HepG2 (cell line): ENCODE measurements around the gene UBR3. TPM values are rescaled to one million over a fixed set of nuclear protein-coding genes. Genes with fewer than 3 reads are reported as not detected.

Experiments
- ATAC-seq: fragments of 200-7000 bp; cut with Tn5 transposase; 3 replicates; pipeline ENCODE4 v1.9.1; 2020; ENCODE audit warnings: mild to moderate bottlenecking, moderate library complexity
- BruUV-seq: library from RNA; stranded (reverse); fragments of 400-500 nt; replicated peaks from 2 replicates; lab custom pipeline; 2021; lab: Mats Ljungman, UMichigan
- CTCF ChIA-PET: fragments of 300-600 bp; formaldehyde crosslinking; extraction: SDS; loops from one replicate; lab custom pipeline; 2021; ENCODE audit warnings: low total read pairs, inconsistent platforms, low intra/inter-chr PET ratio; lab: Yijun Ruan, JAX
- POLR2A ChIA-PET: fragments of 350-600 bp; sonication (Branson Sonifier 250); formaldehyde crosslinking; loops from one replicate; lab custom pipeline; 2020; ENCODE audit warnings: antibody characterized with exemption, inconsistent platforms; lab: Yijun Ruan, JAX
- DNase-seq: peaks from one replicate; pipeline ENCODE4 v3.0.0-alpha.2; 2015; ENCODE audit warnings: low spot score
- FAIRE-seq: peaks from 3 replicates; lab custom pipeline; 2011; peaks lifted over from hg19 to GRCh38; lab: Jason Lieb, UNC
- H2AFZ ChIP-seq: one replicate; pipeline ENCODE4 v1.6.1; 2011; ENCODE audit warnings: low read length, inconsistent platforms
- H3K27ac ChIP-seq: fragments of 300-600 bp; 3 replicates; pipeline ENCODE4 v1.8.0; 2011; ENCODE audit warnings: mixed run types, mild to moderate bottlenecking, mixed read lengths, low read length, inconsistent platforms; ENCODE audit not compliant: insufficient read depth; ENCODE audit errors: extremely low read length
- H3K27me3 ChIP-seq, 2 experiments: fragments of 200-600 bp in 1 of 2; 2 replicates in 1 of 2; 3 replicates in 1 of 2; pipeline versions ENCODE4 v1.6.0 to v1.8.0; 2011; ENCODE audit warnings: low read length in 2 of 2, mild to moderate bottlenecking in 2 of 2, moderate library complexity in 2 of 2, inconsistent platforms in 1 of 2; ENCODE audit not compliant: insufficient read depth in 2 of 2, control insufficient read depth in 1 of 2
- H3K36me3 ChIP-seq, 2 experiments: fragments of 200-600 bp in 1 of 2; replicated peaks in 1 of 2; 2 replicates in 1 of 2; 3 replicates in 1 of 2; pipeline versions ENCODE4 v1.5.1 to v1.8.0; 2011; ENCODE audit warnings: low read length in 2 of 2, inconsistent platforms in 1 of 2; ENCODE audit not compliant: insufficient read depth in 2 of 2, control insufficient read depth in 1 of 2
- H3K4me1 ChIP-seq: 2 replicates; pipeline ENCODE4 v1.5.1; 2012; ENCODE audit warnings: low read length, inconsistent platforms; ENCODE audit not compliant: insufficient read depth
- H3K4me2 ChIP-seq: 2 replicates; pipeline ENCODE4 v1.6.0; 2011; ENCODE audit warnings: low read depth, low read length, inconsistent platforms
- H3K4me3 ChIP-seq, 3 experiments: fragments of 200-600 bp in 1 of 3; sonication (generic), shearing (Covaris generic) in 1 of 3; replicated peaks in 1 of 3; 2 replicates each; pipeline ENCODE4 v1.5.1; 2011 to 2016; ENCODE audit warnings: low read length in 3 of 3, inconsistent platforms in 2 of 3, low read depth in 2 of 3, mild to moderate bottlenecking in 2 of 3, control low read depth in 1 of 3, mixed read lengths in 1 of 3; ENCODE audit not compliant: insufficient read depth in 1 of 3
- H3K79me2 ChIP-seq: one replicate; pipeline ENCODE4 v1.6.1; 2011; ENCODE audit warnings: low read length, inconsistent platforms; ENCODE audit not compliant: insufficient read depth
- H3K9ac ChIP-seq: 2 replicates; pipeline ENCODE4 v1.6.0; 2011; ENCODE audit warnings: mild to moderate bottlenecking, low read depth, low read length, inconsistent platforms; ENCODE audit not compliant: insufficient read depth
- H3K9me3 ChIP-seq: 2 replicates; pipeline ENCODE4 v1.5.1; 2012; ENCODE audit warnings: mild to moderate bottlenecking, low read length
- H4K20me1 ChIP-seq: 2 replicates; pipeline ENCODE4 v1.6.0; 2011; ENCODE audit warnings: inconsistent platforms, mild to moderate bottlenecking, low read length, moderate library complexity; ENCODE audit not compliant: insufficient read depth
- ARID4A ChIP-seq: sonication (generic); formaldehyde crosslinking; IDR thresholded peaks from 2 replicates; pipeline ENCODE4 v1.5.0; 2020; ENCODE audit warnings: mild to moderate bottlenecking, missing genetic modification reagents, borderline replicate concordance
- CERS6 ChIP-seq: sonication (generic); formaldehyde crosslinking; IDR thresholded peaks from 2 replicates; pipeline ENCODE4 v1.5.0; 2020; ENCODE audit warnings: missing genetic modification reagents
- CREM ChIP-seq, 2 experiments: sonication (generic) in 1 of 2; formaldehyde crosslinking in 1 of 2; IDR thresholded peaks; 2 replicates each; pipeline versions ENCODE4 v1.4.0 to v1.6.1; 2016 to 2020; ENCODE audit warnings: antibody characterized with exemption in 1 of 2, mild to moderate bottlenecking in 1 of 2, missing genetic modification reagents in 1 of 2
- FOXA1 ChIP-seq, 2 experiments: fragments of 450-650 bp in 1 of 2; sonication (generic) in 1 of 2; formaldehyde crosslinking in 1 of 2; IDR thresholded peaks; 2 replicates each; pipeline versions ENCODE4 v1.4.0 to v1.6.1; 2016 to 2020; ENCODE audit warnings: missing genetic modification reagents in 1 of 2
- HIC2 ChIP-seq: sonication (generic); formaldehyde crosslinking; IDR thresholded peaks from 2 replicates; pipeline ENCODE4 v1.9.0; 2022; ENCODE audit warnings: low read depth, missing genetic modification reagents
- SMAD3 ChIP-seq: sonication (generic); formaldehyde crosslinking; IDR thresholded peaks from 2 replicates; pipeline ENCODE4 v1.4.0; 2020; ENCODE audit warnings: missing genetic modification reagents
- SMAD9 ChIP-seq: sonication (generic); formaldehyde crosslinking; IDR thresholded peaks from 2 replicates; pipeline ENCODE4 v1.5.1; 2020; ENCODE audit warnings: mild to moderate bottlenecking, missing genetic modification reagents
- TCF12 ChIP-seq, 2 experiments: fragments of 450-650 bp in 1 of 2; sonication (generic) in 1 of 2; formaldehyde crosslinking in 1 of 2; IDR thresholded peaks; 2 replicates each; pipeline versions ENCODE4 v1.6.1 to v1.8.0; 2017 to 2022; ENCODE audit warnings: antibody characterized with exemption in 1 of 2, mild to moderate bottlenecking in 1 of 2, missing genetic modification reagents in 1 of 2, moderate library complexity in 1 of 2
- TMF1 ChIP-seq: sonication (generic); formaldehyde crosslinking; IDR thresholded peaks from 2 replicates; pipeline ENCODE4 v1.8.1; 2022; ENCODE audit warnings: low read depth, missing genetic modification reagents
- ZFP41 ChIP-seq: sonication (generic); formaldehyde crosslinking; IDR thresholded peaks from 2 replicates; pipeline ENCODE4 v1.4.0; 2020; ENCODE audit warnings: mild to moderate bottlenecking, missing genetic modification reagents, borderline replicate concordance
- ZNF224 ChIP-seq: sonication (generic); formaldehyde crosslinking; IDR thresholded peaks from 2 replicates; pipeline ENCODE4 v1.5.0; 2020; ENCODE audit warnings: mild to moderate bottlenecking, missing genetic modification reagents
- ZNF296 ChIP-seq: sonication (generic); formaldehyde crosslinking; conservative IDR thresholded peaks from 2 replicates; pipeline ENCODE4 v1.5.0; 2020; ENCODE audit warnings: mild to moderate bottlenecking, missing genetic modification reagents
- ZNF44 ChIP-seq: sonication (generic); formaldehyde crosslinking; IDR thresholded peaks from 2 replicates; pipeline ENCODE4 v1.5.1; 2020; ENCODE audit warnings: mild to moderate bottlenecking, missing genetic modification reagents
- ZXDC ChIP-seq: sonication (generic); formaldehyde crosslinking; IDR thresholded peaks from 2 replicates; pipeline ENCODE4 v1.5.0; 2020; ENCODE audit warnings: mild to moderate bottlenecking, missing genetic modification reagents
- WGBS: methylation state at CpG from one replicate; pipeline ENCODE4 v1.1.6; 2017; ENCODE audit warnings: low lambda C conversion rate; 5-methylcytosine and 5-hydroxymethylcytosine counted together
- in situ Hi-C: cut with HindIII; loops from 2 replicates; pipeline ENCODE4 v1.10.0; 2017; ENCODE audit warnings: low pct_unique_long_range_greater_than_20kb; ENCODE audit not compliant: extremely low pct_ligation_motif_present
- intact Hi-C: fragments of 100-400 bp; cut with micrococcal nuclease; formaldehyde crosslinking; loops from one replicate; pipeline ENCODE4 v1.10.0; 2022; ENCODE audit not compliant: unreplicated experiment
- polyA plus RNA-seq, 8 experiments: library from polyadenylated mRNA; depleted of rRNA in 3 of 8; stranded (reverse) in 7 of 8; unstranded in 1 of 8; fragments of >200 nt; fragmentation: Illumina TruSeq in 4 of 8; extraction: Trizol in 4 of 8; gene quantifications; 2 replicates each; pipeline versions ENCODE4 v1.2.1 to v1.2.3, GENCODE V29; 2011 to 2016; ENCODE audit warnings: low read depth in 4 of 8, missing spikeins in 1 of 8, mixed read lengths in 1 of 8; ENCODE audit not compliant: insufficient read depth in 1 of 8
- total RNA-seq, 5 experiments: library from RNA; depleted of rRNA; stranded (reverse); fragments of >200 nt; fragmentation: Illumina TruSeq; extraction: Trizol; gene quantifications; 2 replicates each; pipeline ENCODE4 v1.2.3, GENCODE V29; 2016; ENCODE audit warnings: low read depth in 1 of 5

Gene UBR3
- total and polyA plus RNA-seq, 2 of the 13 experiments (the other 11 are each of a cell fraction or from before 2014, with no cell fraction given): 15.1 to 28.0 TPM

- POLR2A ChIA-PET: no interaction called here
- no peak for FAIRE-seq
- intact Hi-C loops (no loop called here), in situ Hi-C loops (no loop called here)
- no TSS peak for BruUV-seq
- Histone ChIP-seq H3K27ac (no peak overlapping the region), H3K4me1 (0 out of 2 replicates have a peak, but pooled peaks cover 5% of the 10 kb centered on the region), H3K4me3 (no peak overlapping the region), H2AFZ (no peak overlapping the region), H4K20me1 (no peaks in the 10 kb centered on the region), H3K79me2 (no peaks in the 10 kb centered on the region), H3K9me3 (no peaks in the 10 kb centered on the region), H3K27me3 (no peaks in the 10 kb centered on the region), H3K4me2 (no peak overlapping the region), H3K9ac (no peak overlapping the region), H3K36me3 (no peaks in the 10 kb centered on the region)
- 95% methylated on average over 2 of the region's 2 CpGs for WGBS
- TF ChIP-seq ZNF44 (CRISPR knock-in tag) (no peak), ZNF296 (no peak), ZXDC (CRISPR knock-in tag) (no peak), TMF1 (no peak), ZNF224 (CRISPR knock-in tag) (no peak), ZFP41 (CRISPR knock-in tag) (no peak), ARID4A (CRISPR knock-in tag) (no peak), TCF12 (IDR thresholded peaks at IDR 0.05) (no peak), TCF12 (CRISPR knock-in tag; IDR thresholded peaks at IDR 0.05) (no peak), CERS6 (CRISPR knock-in tag) (no peak), HIC2 (CRISPR knock-in tag) (no peak), CREM (IDR thresholded peaks at IDR 0.05) (no peak), CREM (CRISPR knock-in tag; IDR thresholded peaks at IDR 0.05) (no peak), SMAD9 (CRISPR knock-in tag) (no peak), FOXA1 (IDR thresholded peaks at IDR 0.05) (no peak), FOXA1 (CRISPR knock-in tag; IDR thresholded peaks at IDR 0.05) (no peak), SMAD3 (CRISPR knock-in tag) (no peak)
- no peak for ATAC-seq
- CTCF ChIA-PET: no interaction called here
- no peak for DNase-seq
These were observed 260.1 kb downstream of the UBR3 start for GRCh38 chr2:170087413-170087793.
